Measurements from ENCODE around the gene KRTAP1-5. TPM values are rescaled to one million over a fixed set of nuclear protein-coding genes. Genes with fewer than 3 reads are reported as not detected.

KRTAP1-5 gene
- total RNA-seq (2014; rRNA removed; shearing (Covaris generic)): 49.2 and 64.1 TPM in 2 replicates
- 127 and 134 TPM in 2 replicates for polyA plus RNA-seq (2016; fragmentation: Nextera tagmentation; extraction: Ambion mirVana)

- 47 to 49% methylated on average over 8 to 9 of the region's 9 CpGs for WGBS, 2 experiments (ENCODE audit: low coverage in 1 of 2, low lambda C conversion rate in 2 of 2, missing lambda C conversion rate in 2 of 2)
- Histone ChIP-seq H3K9me3 (ENCODE audit: low read depth) (no peaks in the 10 kb centered on the region), H4K20me1 (ENCODE audit: insufficient read depth) (no peaks in the 10 kb centered on the region), H3K36me3 (ENCODE audit: low read depth) (no peaks in the 10 kb centered on the region), H3K27ac (peak within 1 kb of the TSS; percentile 62), H3K27me3 (replicated peaks; ENCODE audit: insufficient read depth) (no peaks in the 10 kb centered on the region), H3F3A (ENCODE audit: insufficient read depth) (peaks cover 24% of the 10 kb centered on the region), H3K4me1 (ENCODE audit: insufficient read depth) (peaks cover 23% of the 10 kb centered on the region), H3K79me2 (ENCODE audit: insufficient read depth) (no peaks in the 10 kb centered on the region), H3K9ac (0 out of 2 replicates have a peak within 1 kb of the TSS, but pooled peaks have one; percentile 30), H3K9me2 (ENCODE audit: insufficient read depth) (no peaks in the 10 kb centered on the region), H3K4me2 (ENCODE audit: unreplicated experiment) (peak within 1 kb of the TSS; percentile 43), H2AFZ (no peak within 1 kb of the TSS), H3K4me3 (peak within 1 kb of the TSS; percentile 21; the same call in 1 of the 2 replicates)
- DNase-seq: peak; percentile 82
- TF ChIP-seq EZH2 (IDR thresholded peaks at IDR 0.05; ENCODE audit: insufficient read depth, poor library complexity, severe bottlenecking) (no peak), EZH2phosphoT487 (IDR thresholded peaks at IDR 0.05; ENCODE audit: insufficient read depth, low read depth) (no peak)
- in situ Hi-C loops (cut with MboI): no loop called here
Observed at GRCh38 chr17:41026715-41027471, at the start of gene KRTAP1-5. KRTAP1-5 (minus strand) TSS chr17:41027208; CDS start chr17:41027155, 53 bp downstream.

GRCh38 chr17:41076788-41077187 lies 49.8 kb upstream of the KRTAP1-5 start:
- no peak for DNase-seq
- TF ChIP-seq EZH2phosphoT487 (IDR thresholded peaks at IDR 0.05; ENCODE audit: insufficient read depth, low read depth): no peak
- no peak for TF ChIP-seq EZH2 (IDR thresholded peaks at IDR 0.05; ENCODE audit: insufficient read depth, poor library complexity, severe bottlenecking)
- Histone ChIP-seq H3K9me3 (ENCODE audit: low read depth) (no peaks in the 10 kb centered on the region), H3K4me2 (ENCODE audit: unreplicated experiment) (no peak overlapping the region), H3K9me2 (ENCODE audit: insufficient read depth) (no peaks in the 10 kb centered on the region), H2AFZ (no peak overlapping the region), H3F3A (ENCODE audit: insufficient read depth) (no peaks in the 10 kb centered on the region), H3K4me3 (no peak overlapping the region), H3K4me1 (ENCODE audit: insufficient read depth) (no peaks in the 10 kb centered on the region), H4K20me1 (ENCODE audit: insufficient read depth) (no peaks in the 10 kb centered on the region), H3K27me3 (replicated peaks; ENCODE audit: insufficient read depth) (no peaks in the 10 kb centered on the region), H3K79me2 (ENCODE audit: insufficient read depth) (no peaks in the 10 kb centered on the region), H3K36me3 (ENCODE audit: low read depth) (no peaks in the 10 kb centered on the region), H3K9ac (no peak overlapping the region), H3K27ac (no peak overlapping the region)
- in situ Hi-C loops (cut with MboI): no loop called here

- Histone ChIP-seq H3K9me3 (ENCODE audit: low read depth) (no peaks in the 10 kb centered on the region), H2AFZ (no peak overlapping the region), H4K20me1 (ENCODE audit: insufficient read depth) (no peaks in the 10 kb centered on the region), H3K4me3 (no peak overlapping the region), H3K4me2 (ENCODE audit: unreplicated experiment) (no peak overlapping the region), H3F3A (ENCODE audit: insufficient read depth) (no peaks in the 10 kb centered on the region), H3K27me3 (replicated peaks; ENCODE audit: insufficient read depth) (no peaks in the 10 kb centered on the region), H3K79me2 (ENCODE audit: insufficient read depth) (no peaks in the 10 kb centered on the region), H3K36me3 (ENCODE audit: low read depth) (no peaks in the 10 kb centered on the region), H3K9ac (no peak overlapping the region), H3K4me1 (ENCODE audit: insufficient read depth) (no peaks in the 10 kb centered on the region), H3K27ac (no peak overlapping the region), H3K9me2 (ENCODE audit: insufficient read depth) (no peaks in the 10 kb centered on the region)
- DNase-seq: no peak
- WGBS, 2 experiments (ENCODE audit: low coverage in 1 of 2, low lambda C conversion rate in 2 of 2, missing lambda C conversion rate in 2 of 2): 88 to 93% methylated on average over 2 of the region's 2 CpGs
- in situ Hi-C loops (cut with MboI): no loop called here
- no peak for TF ChIP-seq EZH2 (IDR thresholded peaks at IDR 0.05; ENCODE audit: insufficient read depth, poor library complexity, severe bottlenecking)
- TF ChIP-seq EZH2phosphoT487 (IDR thresholded peaks at IDR 0.05; ENCODE audit: insufficient read depth, low read depth): no peak
Observed at GRCh38 chr17:41073676-41074075, 46.7 kb upstream of the KRTAP1-5 start.

- in situ Hi-C loops (cut with MboI): no loop called here
- no peaks in the 10 kb centered on the region for H4K20me1 ChIP-seq (ENCODE audit: insufficient read depth)
- H3K27ac ChIP-seq: no peak overlapping the region
- H3K4me2 ChIP-seq (ENCODE audit: unreplicated experiment): no peak overlapping the region
- H3K9me3 ChIP-seq (ENCODE audit: low read depth): no peaks in the 10 kb centered on the region
- H3K9me2 ChIP-seq (ENCODE audit: insufficient read depth): no peaks in the 10 kb centered on the region
- no peak overlapping the region for H3K9ac ChIP-seq
- peaks cover 10% of the 10 kb centered on the region for H3K4me1 ChIP-seq (ENCODE audit: insufficient read depth)
- DNase-seq: no peak
- TF ChIP-seq EZH2phosphoT487 (IDR thresholded peaks at IDR 0.05; ENCODE audit: insufficient read depth, low read depth) (no peak), EZH2 (IDR thresholded peaks at IDR 0.05; ENCODE audit: insufficient read depth, poor library complexity, severe bottlenecking) (no peak)
- H3K4me3 ChIP-seq: no peak overlapping the region
- no peaks in the 10 kb centered on the region for H3K36me3 ChIP-seq (ENCODE audit: low read depth)
- H3K27me3 ChIP-seq (replicated peaks; ENCODE audit: insufficient read depth): no peaks in the 10 kb centered on the region
- H2AFZ ChIP-seq: no peak overlapping the region
- no peaks in the 10 kb centered on the region for H3K79me2 ChIP-seq (ENCODE audit: insufficient read depth)
- H3F3A ChIP-seq (ENCODE audit: insufficient read depth): peaks cover 9% of the 10 kb centered on the region
- WGBS, 2 experiments (ENCODE audit: low coverage in 1 of 2, low lambda C conversion rate in 2 of 2, missing lambda C conversion rate in 2 of 2): 98 to 99% methylated on average over 5 of the region's 5 CpGs
Observed at GRCh38 chr17:41071606-41072360, 44.8 kb upstream of the KRTAP1-5 start.
